OCI-LY3 (cell line): ENCODE results near the gene EXOC3L1.

Source experiments
- EZH2phosphoT487 ChIP-seq: fragments of 200-600 bp; shearing (Covaris generic); IDR thresholded peaks from 2 replicates; pipeline ENCODE4 v1.6.1; 2018; ENCODE audit warnings: antibody characterized with exemption, mixed run types, low read depth
- TF ChIP-seq, protein P1 (sequence below): fragments of 200-600, 300-600 bp; sonication (generic); IDR thresholded peaks from 2 replicates; pipeline ENCODE4 v1.5.1; 2014; ENCODE audit warnings: antibody characterized with exemption, low read length, low read depth

DNA sequence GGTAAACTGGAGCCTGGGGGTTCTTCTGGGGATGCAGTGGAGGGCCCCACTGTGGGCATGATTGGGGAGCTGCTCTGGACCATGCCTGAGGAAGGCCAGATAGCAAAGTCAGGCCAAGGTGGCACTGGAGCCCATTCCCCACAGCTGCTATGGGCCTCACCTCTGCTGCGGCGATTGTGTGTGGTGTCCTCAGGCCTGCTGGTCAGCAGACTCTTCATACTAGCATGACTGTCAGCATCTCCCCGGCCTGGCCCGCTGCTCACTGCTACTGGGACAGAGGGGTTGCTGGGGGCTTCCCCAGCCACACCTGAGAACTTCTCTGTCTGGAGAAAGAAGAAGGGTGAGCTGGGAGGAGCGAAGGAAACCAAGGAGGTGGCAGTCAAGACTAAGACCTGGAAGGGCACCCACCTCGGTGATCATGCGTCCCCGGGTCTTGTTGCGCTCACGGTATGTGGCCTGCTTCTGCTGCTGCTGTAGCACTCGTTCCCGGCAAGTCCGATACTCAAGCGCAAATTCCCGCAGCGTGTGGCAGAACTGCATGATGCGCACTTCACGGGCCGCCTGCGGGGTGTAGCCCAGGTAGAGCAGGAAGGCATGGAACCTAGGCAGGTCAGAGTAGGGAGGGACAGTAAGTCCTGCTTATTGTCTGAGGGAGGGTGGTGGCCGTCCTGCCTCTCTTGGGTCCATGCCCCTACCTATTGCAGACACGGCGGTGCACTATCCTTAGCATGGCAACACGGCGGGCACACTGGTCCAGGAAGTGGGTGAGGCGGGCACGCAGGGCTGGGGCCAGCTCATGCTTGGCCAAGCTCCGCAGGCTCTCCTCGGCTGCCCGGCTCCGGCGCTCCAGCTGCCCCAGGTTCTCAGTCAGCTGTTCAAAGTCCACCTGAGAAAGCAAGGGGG is 40.2 kb upstream of the EXOC3L1 start:
- TF ChIP-seq, protein P1, sequence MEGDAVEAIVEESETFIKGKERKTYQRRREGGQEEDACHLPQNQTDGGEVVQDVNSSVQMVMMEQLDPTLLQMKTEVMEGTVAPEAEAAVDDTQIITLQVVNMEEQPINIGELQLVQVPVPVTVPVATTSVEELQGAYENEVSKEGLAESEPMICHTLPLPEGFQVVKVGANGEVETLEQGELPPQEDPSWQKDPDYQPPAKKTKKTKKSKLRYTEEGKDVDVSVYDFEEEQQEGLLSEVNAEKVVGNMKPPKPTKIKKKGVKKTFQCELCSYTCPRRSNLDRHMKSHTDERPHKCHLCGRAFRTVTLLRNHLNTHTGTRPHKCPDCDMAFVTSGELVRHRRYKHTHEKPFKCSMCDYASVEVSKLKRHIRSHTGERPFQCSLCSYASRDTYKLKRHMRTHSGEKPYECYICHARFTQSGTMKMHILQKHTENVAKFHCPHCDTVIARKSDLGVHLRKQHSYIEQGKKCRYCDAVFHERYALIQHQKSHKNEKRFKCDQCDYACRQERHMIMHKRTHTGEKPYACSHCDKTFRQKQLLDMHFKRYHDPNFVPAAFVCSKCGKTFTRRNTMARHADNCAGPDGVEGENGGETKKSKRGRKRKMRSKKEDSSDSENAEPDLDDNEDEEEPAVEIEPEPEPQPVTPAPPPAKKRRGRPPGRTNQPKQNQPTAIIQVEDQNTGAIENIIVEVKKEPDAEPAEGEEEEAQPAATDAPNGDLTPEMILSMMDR: no peak
- no peak for TF ChIP-seq EZH2phosphoT487
